Stimulated activated CD4-positive, alpha-beta T cell treated with anti-CD3 and anti-CD28 coated beads, Interleukin-12 subunit alpha, Interleukin-12 subunit beta, amount 100 ng/mL, for 4 hours (primary cell): ENCODE results near the gene MGME1.

Experiments used
- DNase-seq: peaks from one replicate; pipeline ENCODE4 v3.0.0-alpha.2; 2020

Gene MGME1

DNA sequence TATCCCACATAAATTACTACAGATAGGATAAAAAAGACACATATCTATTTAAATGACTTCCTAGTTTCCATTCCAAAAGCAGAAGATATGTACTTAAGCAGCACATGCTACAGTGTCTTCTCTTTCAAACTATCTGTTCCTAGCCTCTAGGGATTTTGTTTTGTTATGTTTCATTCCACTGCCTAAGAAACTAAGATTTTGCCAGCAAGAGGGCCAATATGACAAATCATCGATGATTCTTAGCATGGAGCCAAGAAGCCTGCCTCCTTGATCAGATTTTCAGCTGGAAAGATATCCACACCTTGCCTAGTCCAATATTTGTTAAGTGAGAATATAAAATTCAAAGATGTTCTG lies 7.3 kb upstream of the MGME1 start:
- no peak for DNase-seq

DNA sequence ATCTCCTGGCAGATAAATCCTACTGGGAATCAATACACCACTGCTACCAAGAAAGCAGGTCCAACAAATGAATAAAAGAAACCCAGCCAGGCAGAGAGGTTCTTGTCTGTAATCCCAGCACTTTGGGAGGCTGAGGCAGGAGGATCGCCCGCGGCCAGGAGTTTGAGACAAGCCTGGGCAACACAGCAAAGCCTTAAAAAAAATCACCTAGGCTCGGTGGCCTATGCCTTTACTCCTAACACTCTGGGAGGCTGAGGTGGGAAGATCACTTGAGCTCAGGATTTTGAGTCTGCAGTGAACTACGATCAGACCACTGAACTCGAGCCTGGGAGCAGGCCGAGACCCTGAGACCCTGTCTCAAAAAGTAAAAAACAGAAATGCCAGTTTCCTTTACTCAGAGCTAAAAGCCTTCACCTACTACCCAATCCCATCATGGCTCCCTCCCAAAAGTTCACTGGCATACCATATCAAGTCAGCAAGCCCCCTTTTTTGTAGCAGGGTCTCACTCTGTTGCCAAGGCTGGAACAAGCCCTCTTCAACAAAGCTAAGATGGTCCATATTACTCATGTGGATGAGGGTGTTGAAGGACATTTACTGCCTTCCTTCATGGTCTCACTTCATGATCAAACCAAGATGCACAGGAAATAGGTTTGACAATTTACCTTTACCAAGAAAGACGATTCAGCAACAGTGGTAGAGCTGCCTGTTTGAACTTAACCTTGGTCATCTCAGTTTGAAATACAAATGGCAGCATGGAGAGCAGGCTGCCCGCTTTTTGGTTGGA lies 5.5 kb upstream of the MGME1 start:
- no peak for DNase-seq

GRCh38 chr20:17964073-17964472 lies 4.7 kb upstream of the MGME1 start:
- DNase-seq = no peak

- DNase-seq = no peak
Observed at GRCh38 chr20:17964632-17965031, 4.2 kb upstream of the MGME1 start.

DNA sequence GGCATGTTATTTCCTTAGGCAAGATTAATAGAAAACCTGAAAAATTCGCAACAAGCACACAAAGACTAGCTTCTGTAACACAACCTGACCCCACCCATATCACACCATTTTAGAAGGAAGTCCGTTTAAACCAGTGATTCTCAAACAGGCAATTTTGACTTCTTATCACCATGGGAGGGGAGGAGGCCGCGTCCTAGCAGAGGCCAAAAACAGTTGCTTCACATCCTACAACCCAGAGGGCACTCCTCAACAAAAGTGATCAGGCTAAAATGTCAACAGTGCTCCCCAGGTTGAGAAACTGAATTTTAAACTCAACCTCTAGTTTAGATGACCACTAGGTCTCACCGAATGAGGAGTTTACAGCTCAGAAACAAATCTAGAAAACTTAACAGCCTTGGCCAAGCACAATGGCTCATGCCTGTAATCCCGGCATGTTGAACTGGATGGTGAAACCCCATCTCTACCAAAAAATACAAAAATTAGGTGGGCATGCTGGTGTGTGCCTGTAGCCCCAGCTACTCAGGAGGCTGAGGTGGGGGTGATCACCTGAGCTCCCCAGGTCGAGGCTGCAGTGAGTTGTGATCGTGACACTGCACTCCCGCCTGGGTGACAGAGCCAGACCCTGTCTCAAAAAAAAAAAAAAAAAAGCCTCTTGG lies 3.6 kb upstream of the MGME1 start:
- no peak for DNase-seq

DNA sequence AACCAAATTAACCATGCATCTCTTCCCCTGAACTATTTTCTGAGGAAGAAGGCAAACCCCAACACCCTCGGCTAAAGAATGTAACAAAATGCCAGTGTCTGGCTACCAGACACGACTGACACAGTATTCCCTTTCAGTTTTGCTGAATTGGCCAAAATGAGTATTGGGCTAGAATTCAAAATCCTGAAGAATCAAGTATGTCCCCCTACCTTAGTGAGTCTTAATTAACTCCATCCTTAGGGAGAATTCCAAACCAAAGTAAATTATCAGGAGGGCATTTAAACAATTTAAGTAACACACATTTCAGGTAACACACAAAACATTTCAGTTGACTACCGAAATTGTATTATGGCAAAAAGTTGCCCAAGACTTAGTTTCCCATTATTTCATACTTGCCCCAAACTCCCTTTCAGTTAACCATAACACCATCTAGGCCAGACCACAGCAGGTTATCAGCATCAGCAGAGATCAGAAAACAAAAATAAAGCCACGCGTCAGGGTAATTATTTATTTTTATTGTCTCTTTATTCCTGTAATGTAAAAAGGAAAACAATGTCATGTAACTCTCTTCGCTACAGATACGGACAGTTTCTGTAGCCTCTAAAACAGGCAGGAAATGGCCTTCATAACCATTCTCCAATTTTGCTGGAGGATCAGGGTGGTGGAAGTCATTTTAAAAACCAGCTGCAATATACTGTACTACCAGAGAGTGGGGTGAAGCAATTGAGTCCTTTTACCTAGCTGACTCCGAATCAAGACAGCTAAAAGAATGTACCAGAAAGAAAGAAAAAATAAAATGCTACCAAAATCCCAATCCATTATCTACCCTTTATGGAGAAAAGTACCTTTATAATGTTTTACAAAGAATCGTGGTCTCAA lies 2.1 kb upstream of the MGME1 start:
- DNase-seq = no peak

GRCh38 chr20:17967521-17968365 lies 1.1 kb upstream of the MGME1 start:
- DNase-seq = no peak

GRCh38 chr20:17969278-17969883 lies 563 bp downstream of the MGME1 start:
- DNase-seq = peak; percentile 39

- DNase-seq = peak; percentile 13
Observed at GRCh38 chr20:17969884-17970409, 1.1 kb downstream of the MGME1 start.

GRCh38 chr20:17971300-17972013 lies 2.6 kb downstream of the MGME1 start:
- no peak for DNase-seq

GRCh38 chr20:17972121-17972520 lies 3.3 kb downstream of the MGME1 start:
- no peak for DNase-seq

DNA sequence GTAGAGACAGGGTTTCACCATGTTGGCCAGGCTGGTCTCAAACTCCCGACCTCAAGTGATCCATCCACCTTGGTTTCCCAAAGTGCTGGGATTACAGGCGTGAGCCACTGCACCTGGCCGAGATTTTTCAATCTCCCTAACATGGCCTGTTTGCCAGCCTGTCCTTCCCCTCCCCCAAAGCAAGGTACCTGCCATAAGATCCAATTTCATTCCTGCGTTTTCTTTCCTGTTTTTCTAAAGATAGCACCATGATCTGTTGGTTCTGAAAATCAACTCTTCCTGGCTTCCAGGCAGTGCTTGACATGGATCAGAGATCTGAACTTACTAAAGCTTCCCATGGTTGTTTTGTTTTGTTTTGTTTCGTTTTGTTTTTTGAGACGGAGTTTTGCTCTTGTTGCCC lies 7.5 kb downstream of the MGME1 start:
- no peak for DNase-seq

DNA sequence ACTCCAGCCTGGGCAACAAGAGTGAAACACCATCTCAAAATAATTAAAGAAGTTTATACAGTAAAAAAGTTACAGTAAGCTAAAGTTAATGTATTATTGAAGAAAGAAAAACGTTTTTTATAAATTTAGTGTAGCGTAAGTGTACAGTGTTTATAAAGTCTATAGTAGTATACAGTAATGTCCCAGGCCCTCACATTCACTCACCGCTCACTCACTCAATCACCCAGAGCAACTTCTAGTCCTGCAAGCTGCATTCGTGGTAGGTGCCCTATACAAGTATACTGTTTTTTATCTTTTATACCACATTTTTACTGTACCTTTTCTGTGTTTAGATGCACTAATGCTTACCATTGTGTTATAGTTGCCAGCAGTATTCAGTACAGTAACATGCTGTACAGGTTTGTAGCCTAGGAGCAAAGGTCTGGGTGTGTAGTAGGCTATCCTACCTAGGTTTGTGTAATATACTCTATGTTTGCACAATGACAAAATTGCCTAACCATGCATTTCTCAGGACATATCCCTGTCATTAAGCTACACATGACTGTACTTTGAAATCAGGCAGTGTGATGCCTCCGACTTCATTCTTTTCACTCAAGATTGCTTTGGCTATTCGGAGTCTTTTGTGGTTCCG lies 16.7 kb downstream of the MGME1 start:
- DNase-seq = no peak

DNA sequence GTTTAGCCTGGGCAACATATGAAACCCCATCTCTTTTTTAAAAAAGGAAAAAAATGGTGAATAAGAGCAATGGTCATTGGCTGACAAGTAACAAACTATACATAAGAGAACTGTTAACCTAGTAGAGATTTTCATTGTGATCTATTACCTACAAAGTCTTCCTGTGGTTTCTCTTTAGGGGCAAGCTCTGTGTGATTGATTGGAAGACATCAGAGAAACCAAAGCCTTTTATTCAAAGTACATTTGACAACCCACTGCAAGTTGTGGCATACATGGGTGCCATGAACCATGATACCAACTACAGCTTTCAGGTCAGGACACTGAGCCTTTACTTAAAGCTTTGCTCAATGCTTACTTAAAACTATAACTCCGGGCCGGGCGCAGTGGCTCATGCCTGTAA lies 19.2 kb downstream of the MGME1 start:
- no peak for DNase-seq

- DNase-seq = no peak
Observed at GRCh38 chr20:17990278-17990972, 21.6 kb downstream of the MGME1 start.

DNA sequence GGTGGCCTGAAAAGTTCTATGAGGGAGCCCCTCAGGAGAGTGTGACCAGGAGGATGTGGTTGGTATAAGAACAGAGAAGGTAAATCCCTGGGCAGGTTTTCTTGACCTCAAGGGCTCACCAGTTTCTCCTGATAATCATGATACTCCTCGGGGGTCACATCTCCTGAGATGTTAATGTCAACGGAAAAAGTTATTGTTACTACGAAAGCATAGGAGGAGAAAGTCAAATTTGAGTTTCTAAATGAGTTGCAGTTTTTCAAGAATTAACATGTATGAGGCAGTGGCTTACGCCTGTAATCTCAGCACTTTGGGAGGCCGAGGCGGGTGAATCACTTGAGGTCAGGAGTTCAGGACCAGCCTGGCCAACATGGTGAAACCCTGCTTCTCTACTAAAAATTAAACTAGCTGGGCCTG lies 23.4 kb downstream of the MGME1 start:
- DNase-seq = peak; percentile 7

DNA sequence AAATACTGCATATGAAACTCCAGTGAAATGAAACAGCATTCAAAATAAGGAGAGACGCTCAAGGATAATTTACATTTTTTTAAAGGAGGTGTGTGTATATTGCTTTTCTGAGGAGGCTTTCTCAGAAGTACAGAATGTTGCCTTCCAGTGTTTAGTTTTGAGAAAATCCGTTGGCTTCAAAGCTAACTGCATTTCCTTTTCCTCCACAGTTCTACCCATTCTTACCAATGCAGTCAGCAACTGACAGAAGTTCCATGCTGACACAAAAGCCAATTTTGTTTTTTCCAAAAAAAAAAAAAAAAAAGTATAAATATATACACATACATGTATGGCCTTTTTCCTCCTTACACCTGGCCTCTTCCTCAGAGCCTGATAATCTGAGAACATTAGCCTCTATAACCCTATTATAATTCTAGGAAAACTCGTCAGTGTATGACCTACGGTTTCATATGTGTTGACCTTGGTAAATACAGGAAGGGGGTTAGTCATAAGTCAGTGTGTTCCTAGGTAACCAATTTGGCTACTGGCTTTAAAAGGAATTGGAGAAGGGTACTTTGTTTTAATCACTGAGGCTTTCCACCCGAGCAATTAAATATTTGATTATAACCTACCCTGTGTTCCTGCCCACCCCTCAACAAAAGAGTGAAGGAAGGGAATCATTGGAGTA lies 24.2 kb downstream of the MGME1 start:
- DNase-seq = no peak

DNA sequence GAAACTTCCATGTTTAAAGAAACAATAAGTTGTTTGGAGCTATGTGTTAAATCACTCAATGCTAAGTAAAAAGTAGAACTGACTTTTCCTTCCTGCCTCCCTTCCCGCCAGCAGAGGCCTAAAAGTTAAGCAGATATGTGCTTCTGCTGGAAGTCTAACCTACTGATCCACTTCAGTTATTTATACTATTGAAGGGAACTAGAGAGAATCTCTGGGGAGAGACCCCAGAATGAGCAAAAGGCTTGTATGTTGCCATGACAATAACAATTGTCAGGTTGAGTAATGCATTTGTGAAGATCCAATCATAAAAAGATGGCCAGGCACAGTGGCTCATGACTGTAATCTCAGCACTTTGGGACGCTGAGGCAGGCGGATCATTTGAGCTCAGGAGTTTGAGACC lies 24.7 kb downstream of the MGME1 start:
- no peak for DNase-seq

GRCh38 chr20:17995967-17996819 lies 27.4 kb downstream of the MGME1 start:
- DNase-seq = peak; percentile 5
